Activated naive CD8-positive, alpha-beta T cell treated with anti-CD3 and anti-CD28 coated beads, Interleukin-2, amount 50 U/mL, for 24 hours (primary cell): ENCODE results near the gene INAVA.
"Not testable (repeated sequence)": the region's sequence is repeated elsewhere in the genome, so short reads cannot be mapped to it uniquely, and the experiment has no call there.

Experiments
- ATAC-seq: fragments of 150-1000 bp; cut with Tn5 transposase; one replicate; pipeline ENCODE4 v1.10.0; 2021
- DNase-seq: peaks from one replicate; pipeline ENCODE4 v3.0.0; 2021
- H3K27ac Mint-ChIP-seq: one replicate; pipeline ENCODE4 v1.8.0; 2021; ENCODE audit warnings: mild to moderate bottlenecking, mixed read lengths
- H3K27me3 Mint-ChIP-seq: one replicate; pipeline ENCODE4 v1.8.0; 2021; ENCODE audit warnings: mixed read lengths
- H3K36me3 Mint-ChIP-seq: one replicate; pipeline ENCODE4 v1.8.0; 2021; ENCODE audit warnings: low read depth, mixed read lengths
- H3K4me1 Mint-ChIP-seq: one replicate; pipeline ENCODE4 v1.8.0; 2021; ENCODE audit warnings: mixed read lengths
- H3K4me3 Mint-ChIP-seq: one replicate; pipeline ENCODE4 v1.8.0; 2021; ENCODE audit warnings: mild to moderate bottlenecking, moderate library complexity, mixed read lengths
- H3K9me3 Mint-ChIP-seq: one replicate; pipeline ENCODE4 v1.8.0; 2021; ENCODE audit warnings: mixed read lengths

Gene INAVA

DNA sequence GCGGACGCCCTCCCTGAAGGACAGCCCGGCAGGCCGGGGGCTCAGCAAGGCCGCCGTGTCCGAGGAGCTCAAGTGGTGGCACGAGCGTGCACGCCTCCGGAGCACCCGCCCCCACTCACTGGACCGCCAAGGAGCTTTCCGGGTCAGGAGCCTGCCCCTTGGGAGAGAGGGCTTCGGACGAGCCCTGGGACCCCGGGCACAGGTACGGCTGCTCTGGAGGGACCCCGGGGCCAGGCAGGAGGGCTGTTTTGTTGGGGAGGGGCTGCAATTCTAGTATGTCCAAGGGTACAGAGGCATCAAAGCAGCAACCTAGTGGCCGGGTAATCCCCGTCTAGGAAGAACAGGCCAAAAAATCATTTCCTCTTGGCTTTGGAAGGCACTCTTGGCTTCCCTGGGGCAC lies 17.2 kb downstream of the INAVA start:
- H3K4me3 Mint-ChIP-seq, H3K36me3 Mint-ChIP-seq, DNase-seq, H3K9me3 Mint-ChIP-seq, ATAC-seq, H3K27ac Mint-ChIP-seq, H3K4me1 Mint-ChIP-seq: not testable (repeated sequence)
- peaks cover 15% of the 10 kb centered on the region for H3K27me3 Mint-ChIP-seq

DNA sequence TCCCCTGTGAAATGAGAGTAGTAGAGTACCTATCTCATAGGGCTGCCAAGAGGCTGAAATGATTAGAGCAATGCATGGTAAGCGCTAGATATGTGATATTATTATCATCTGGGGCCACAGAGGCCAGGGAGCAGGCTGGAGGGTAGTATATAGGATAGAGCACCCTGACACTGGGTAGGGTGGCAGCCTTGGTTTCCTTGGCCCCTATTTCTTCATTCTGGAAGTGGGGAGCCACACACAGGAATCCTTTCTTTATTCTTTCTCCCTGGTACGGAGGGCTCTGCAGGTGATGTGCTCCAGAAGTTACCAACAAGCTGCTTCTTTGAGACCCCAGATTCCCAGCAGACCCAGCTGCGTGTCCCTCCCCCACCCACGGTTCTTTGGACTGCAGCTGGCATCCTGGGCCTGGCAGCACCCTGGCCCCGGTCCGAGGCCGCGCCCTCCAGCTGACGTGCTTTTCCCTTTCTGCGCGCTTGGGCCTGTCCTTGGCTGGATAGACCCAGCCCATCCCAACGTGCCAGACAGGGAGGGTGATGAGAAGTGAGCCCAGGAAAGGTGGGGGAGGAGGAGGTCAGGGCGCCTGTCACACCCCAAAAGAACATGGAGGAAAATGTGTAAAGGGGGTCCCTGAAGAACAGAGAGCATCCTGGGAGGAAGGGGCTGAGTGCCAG lies 18.2 kb downstream of the INAVA start:
- no peaks in the 10 kb centered on the region for H3K9me3 Mint-ChIP-seq
- H3K36me3 Mint-ChIP-seq, result no peaks in the 10 kb centered on the region
- ATAC-seq (no peak), DNase-seq (no peak)
- H3K4me1 Mint-ChIP-seq, result no peaks in the 10 kb centered on the region
- no peak overlapping the region for H3K27ac Mint-ChIP-seq
- no peak overlapping the region for H3K4me3 Mint-ChIP-seq
- peaks cover 10% of the 10 kb centered on the region for H3K27me3 Mint-ChIP-seq

DNA sequence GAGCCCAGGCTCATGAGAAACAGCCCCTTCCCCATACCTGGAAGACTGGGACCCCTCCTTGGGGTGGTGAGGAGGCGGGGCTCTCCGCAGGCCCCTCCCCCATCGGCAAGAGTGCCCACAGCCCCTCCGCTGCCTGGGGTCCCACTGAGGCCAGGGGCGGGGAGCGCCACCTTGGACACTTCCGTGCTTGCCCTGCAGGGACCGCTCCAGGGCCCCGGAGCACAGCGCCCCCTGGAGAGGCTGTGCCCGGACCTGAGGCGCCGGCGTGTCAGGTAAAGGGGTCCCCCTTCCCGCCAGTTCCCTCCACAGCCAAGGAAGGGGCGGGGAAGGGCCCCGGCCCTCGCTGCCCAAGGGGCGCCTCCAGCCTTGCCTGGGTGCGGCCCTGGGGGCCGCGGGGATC lies 21.5 kb downstream of the INAVA start:
- Mint-ChIP-seq H3K4me3 (no peak overlapping the region), H3K27ac (no peak overlapping the region), H3K36me3 (no peaks in the 10 kb centered on the region), H3K9me3 (no peaks in the 10 kb centered on the region), H3K27me3 (peaks cover 5% of the 10 kb centered on the region), H3K4me1 (no peaks in the 10 kb centered on the region)
- no peak for ATAC-seq
- DNase-seq, result no peak

DNA sequence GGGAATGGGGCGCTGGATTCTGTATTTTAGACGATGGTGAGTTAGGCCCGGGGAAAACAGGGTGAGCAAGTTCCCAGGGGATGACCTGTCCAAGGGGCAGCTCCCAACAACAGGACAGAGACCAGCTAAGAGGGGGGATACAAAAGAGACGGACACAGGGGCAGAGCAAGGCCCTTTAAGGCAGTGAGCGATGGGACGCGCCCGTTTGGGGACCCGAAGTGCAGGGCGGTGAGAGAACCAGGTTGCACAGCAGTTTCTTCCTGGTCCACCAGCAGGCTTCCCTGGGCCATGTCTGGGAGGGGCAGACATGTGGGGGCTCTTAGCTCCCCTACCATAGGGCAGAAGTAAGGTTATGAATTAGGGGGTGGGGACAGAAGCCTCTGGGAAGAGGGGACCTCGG lies 22.0 kb downstream of the INAVA start:
- ATAC-seq (no peak), DNase-seq (no peak)
- no peak overlapping the region for H3K27ac Mint-ChIP-seq
- H3K36me3 Mint-ChIP-seq, result no peaks in the 10 kb centered on the region
- no peaks in the 10 kb centered on the region for H3K9me3 Mint-ChIP-seq
- no peaks in the 10 kb centered on the region for H3K4me1 Mint-ChIP-seq
- H3K4me3 Mint-ChIP-seq, result no peak overlapping the region
- H3K27me3 Mint-ChIP-seq, result peaks cover 7% of the 10 kb centered on the region

DNA sequence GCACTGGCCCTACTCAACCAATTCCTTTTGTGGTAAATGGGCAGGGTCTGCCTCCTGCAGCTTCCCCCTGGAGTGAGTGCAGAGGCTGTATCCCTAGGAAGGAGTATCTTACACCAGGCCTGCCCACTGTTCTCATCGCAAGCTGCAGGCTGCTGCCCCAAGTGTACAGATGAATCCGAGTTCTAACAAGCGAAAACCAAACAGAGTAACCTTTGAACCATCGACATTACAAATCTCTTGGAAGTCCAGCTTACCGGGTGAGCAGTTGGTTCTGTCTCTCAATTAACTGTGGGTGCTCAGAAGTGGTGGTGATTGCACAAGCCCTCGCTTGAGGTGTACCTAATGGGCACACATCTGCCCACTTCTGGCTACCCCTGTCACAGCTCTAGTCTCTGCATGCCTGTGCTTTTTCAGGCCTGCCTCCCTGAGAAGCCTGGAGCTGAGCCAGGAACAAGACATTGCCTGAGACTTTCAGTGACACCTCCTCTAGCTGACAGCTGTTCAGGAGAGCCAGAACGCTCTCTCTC lies 22.7 kb downstream of the INAVA start:
- ATAC-seq, result no peak
- H3K4me3 Mint-ChIP-seq, result no peak overlapping the region
- H3K9me3 Mint-ChIP-seq, result no peaks in the 10 kb centered on the region
- DNase-seq, result no peak
- H3K27me3 Mint-ChIP-seq, result peaks cover 9% of the 10 kb centered on the region
- no peaks in the 10 kb centered on the region for H3K4me1 Mint-ChIP-seq
- H3K36me3 Mint-ChIP-seq, result no peaks in the 10 kb centered on the region
- H3K27ac Mint-ChIP-seq, result no peak overlapping the region

DNA sequence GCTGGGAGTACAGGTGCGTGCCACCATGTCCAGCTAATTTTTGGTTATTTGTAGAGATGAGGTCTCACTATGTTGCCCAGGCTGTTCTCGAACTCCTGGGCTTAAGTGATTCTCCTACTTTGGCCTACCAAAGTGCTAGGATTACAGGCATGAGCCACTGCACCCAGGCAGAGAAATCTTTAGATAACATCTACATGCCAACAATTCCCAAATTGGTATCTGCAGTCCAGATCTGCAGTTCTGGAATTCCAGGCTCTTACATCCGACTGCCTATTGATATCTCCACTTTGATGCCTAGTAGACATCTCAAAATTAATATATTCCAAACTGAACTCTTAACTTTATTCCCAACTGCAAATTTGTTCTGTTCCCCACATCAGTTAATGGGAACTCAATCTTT lies 23.3 kb downstream of the INAVA start:
- H3K36me3 Mint-ChIP-seq, result no peaks in the 10 kb centered on the region
- no peaks in the 10 kb centered on the region for H3K9me3 Mint-ChIP-seq
- DNase-seq, result no peak
- no peak overlapping the region for H3K4me3 Mint-ChIP-seq
- no peak for ATAC-seq
- H3K27me3 Mint-ChIP-seq, result peaks cover 9% of the 10 kb centered on the region
- H3K4me1 Mint-ChIP-seq, result no peaks in the 10 kb centered on the region
- no peak overlapping the region for H3K27ac Mint-ChIP-seq

DNA sequence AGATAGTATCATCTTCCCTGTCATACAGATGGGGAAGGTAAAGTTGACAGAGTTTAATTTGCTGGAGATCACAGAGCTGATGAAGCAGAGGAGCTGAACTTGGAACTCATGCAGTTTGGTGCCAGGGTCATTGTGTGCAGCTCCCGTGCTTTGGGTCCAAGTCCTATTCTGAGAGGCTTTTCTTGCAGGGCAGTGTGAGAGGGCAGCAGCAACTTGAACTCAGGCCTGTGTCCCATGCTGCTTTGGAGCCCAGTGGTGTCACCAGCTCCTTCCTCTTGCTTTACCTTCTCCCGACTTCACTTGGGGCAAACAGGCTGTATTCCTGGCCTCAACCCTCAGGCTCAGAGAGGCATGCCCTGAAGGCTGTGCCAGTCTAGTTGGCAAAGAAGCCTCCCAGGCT lies 24.7 kb downstream of the INAVA start:
- no peak overlapping the region for H3K4me3 Mint-ChIP-seq
- no peak for ATAC-seq
- no peaks in the 10 kb centered on the region for H3K4me1 Mint-ChIP-seq
- no peaks in the 10 kb centered on the region for H3K9me3 Mint-ChIP-seq
- H3K27me3 Mint-ChIP-seq, result peaks cover 12% of the 10 kb centered on the region
- no peak overlapping the region for H3K27ac Mint-ChIP-seq
- no peaks in the 10 kb centered on the region for H3K36me3 Mint-ChIP-seq
- no peak for DNase-seq

DNA sequence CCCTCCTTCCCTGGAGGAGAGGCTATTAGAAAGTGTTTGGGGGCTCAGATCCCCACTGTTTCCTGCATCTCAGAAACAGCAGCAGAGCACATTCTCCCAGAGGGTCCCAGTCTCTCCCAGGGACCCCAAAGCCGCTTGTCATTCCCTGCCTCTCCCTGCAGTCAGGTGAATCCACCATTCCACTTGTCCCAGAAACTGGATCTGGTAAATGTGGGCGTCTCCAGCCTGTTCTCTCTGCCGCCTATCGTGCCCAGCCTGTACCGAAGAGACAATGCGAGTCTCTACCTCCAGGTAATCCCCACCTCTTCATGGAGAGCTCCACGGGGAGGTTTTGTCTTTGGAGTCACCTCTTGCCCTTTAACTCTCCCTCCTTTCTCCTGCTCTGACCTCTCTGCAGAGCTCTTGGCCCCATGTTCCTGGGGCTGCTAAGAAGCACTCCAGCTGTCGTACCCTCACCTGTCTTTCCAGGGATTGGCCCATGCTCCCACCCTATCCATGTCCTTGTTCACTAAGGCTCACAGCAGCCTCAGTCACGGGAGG lies 26.9 kb downstream of the INAVA start:
- DNase-seq, result no peak
- H3K36me3 Mint-ChIP-seq, result no peaks in the 10 kb centered on the region

DNA sequence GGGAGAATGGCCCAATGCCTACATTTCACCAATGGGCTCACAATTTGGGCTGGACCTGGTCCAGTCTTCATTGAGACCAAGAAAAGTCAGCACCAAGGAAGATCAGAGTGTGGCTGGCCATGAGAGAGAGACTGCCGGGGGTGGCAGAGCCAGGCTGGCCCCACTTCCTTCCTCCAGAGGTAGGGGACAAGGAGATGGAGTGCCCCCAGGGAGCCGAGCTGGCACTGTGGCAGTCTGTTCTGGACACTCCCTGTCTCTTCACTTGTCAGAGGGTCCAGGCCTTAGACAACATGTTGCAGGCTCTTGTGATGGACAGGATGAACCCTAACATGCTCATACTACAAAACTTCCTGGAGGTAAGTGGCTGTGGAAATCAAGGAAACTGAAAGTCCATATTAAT lies 27.7 kb downstream of the INAVA start:
- H3K27me3 Mint-ChIP-seq, result peaks cover 12% of the 10 kb centered on the region
- H3K9me3 Mint-ChIP-seq, result no peaks in the 10 kb centered on the region
- H3K27ac Mint-ChIP-seq, result no peak overlapping the region
- peaks cover 12% of the 10 kb centered on the region for H3K4me1 Mint-ChIP-seq
- no peak for ATAC-seq
- H3K36me3 Mint-ChIP-seq, result no peaks in the 10 kb centered on the region
- no peak overlapping the region for H3K4me3 Mint-ChIP-seq
- DNase-seq, result no peak

More for the DNA sequence above, 26.9 kb downstream of the INAVA start:
- peaks cover 12% of the 10 kb centered on the region for H3K4me1 Mint-ChIP-seq
- H3K4me3 Mint-ChIP-seq, result no peak overlapping the region
- peaks cover 12% of the 10 kb centered on the region for H3K27me3 Mint-ChIP-seq
- no peaks in the 10 kb centered on the region for H3K9me3 Mint-ChIP-seq
- ATAC-seq, result no peak
- H3K27ac Mint-ChIP-seq, result no peak overlapping the region

DNA sequence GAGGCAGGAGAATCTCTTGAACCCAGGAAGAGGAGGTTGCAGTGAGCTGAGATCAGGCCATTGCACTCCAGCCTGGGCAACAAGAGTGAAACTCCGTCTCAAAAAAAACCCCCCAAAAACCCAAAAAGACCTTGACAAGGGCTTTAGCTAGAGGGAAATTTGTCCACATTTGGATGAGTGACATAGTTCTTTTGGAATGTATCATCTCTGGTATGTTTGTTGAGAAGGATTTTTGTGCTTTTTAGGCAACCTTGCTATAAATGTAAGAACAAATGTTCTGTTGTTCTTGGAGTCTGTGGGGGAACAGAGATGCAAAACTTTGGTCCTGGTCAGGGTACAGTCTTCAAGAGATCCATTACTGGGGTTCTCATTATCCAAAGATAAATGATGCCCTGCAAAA lies 28.9 kb downstream of the INAVA start:
- ATAC-seq (no peak), DNase-seq (no peak)
- Mint-ChIP-seq H3K36me3 (no peaks in the 10 kb centered on the region), H3K4me1 (peaks cover 12% of the 10 kb centered on the region), H3K27me3 (peaks cover 10% of the 10 kb centered on the region), H3K9me3 (no peaks in the 10 kb centered on the region), H3K27ac (no peak overlapping the region), H3K4me3 (no peak overlapping the region)

DNA sequence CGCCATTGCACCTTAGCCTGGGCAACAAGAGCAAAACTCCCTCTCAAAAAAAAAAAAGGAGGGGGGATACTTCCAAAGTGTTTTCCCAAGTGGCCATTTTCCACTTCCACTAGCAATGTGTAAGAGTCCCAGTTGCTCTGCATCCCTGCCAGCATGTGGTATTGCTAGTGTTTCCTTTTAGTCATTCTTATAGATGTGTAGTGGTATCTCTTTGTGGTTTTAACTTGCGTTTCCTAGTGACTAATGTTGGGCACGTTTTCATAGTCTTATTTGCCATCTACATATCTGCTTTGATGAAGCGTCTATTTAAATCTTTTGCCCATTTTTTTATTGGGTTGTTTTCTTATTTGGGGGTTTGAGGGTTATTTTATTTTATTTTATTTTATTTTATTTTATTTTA lies 31.1 kb downstream of the INAVA start:
- Mint-ChIP-seq H3K27ac (no peak overlapping the region), H3K36me3 (no peaks in the 10 kb centered on the region), H3K4me1 (peaks cover 12% of the 10 kb centered on the region), H3K9me3 (no peaks in the 10 kb centered on the region), H3K27me3 (peaks cover 10% of the 10 kb centered on the region), H3K4me3 (no peak overlapping the region)
- ATAC-seq, result peak; percentile 95
- DNase-seq, result no peak

DNA sequence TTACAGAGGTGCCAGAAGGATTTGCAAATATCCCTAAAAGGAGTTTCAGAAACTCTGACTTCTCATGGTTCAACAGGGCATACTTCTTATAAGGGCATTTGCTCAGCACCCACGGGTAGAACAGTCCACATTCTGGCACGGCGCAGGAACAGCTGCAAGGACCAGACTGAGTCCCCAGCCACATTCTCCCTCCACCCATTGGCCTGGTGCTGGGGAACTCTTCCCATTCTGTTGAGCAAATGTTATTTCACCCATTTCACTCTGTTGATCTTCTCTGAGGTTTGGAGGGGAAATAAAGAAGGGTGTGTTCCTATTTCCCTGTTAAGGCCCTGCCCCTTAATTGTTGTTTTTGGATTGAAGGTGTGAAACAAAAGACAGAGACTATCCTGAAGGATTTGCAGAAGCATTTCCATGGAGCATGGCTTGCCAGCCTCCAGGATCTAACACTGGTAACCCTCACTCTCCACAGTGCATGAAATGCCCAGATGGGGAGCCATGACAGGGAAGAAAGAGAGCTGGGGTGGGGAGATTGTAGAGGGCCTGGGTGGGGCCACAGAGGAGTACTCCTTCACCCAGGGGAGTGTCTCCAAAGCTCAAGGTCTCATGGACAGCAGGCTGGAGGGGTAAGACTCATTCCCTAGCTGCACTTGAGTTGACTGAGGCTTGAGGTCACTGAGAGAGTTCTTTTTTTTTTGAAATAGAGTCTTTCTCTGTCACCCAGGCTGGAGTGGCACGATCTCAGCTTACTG lies 35.0 kb downstream of the INAVA start:
- ATAC-seq (no peak), DNase-seq (no peak)
- Mint-ChIP-seq H3K9me3 (no peaks in the 10 kb centered on the region), H3K27ac (no peak overlapping the region), H3K27me3 (peaks cover 2% of the 10 kb centered on the region), H3K4me1 (peaks cover 12% of the 10 kb centered on the region), H3K4me3 (no peak overlapping the region), H3K36me3 (no peaks in the 10 kb centered on the region)

DNA sequence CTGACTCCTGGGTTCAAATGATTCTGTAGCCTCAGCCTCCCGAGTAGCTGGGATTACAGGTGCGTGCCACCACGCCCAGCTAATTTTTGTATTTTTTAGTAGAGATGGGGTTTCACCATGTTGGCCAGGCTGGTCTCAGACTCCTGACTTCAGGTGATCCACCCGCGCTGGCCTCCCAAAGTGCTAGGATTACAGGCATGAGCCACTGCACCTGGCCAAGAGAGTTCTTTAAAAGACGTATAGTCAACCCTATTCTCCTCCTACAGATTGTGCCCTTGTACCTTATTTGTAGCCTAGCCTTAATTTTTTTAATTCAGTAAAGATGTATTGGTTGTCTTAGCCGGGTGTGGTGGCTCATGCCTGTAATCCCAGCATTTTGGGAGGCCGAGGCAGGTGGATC lies 35.6 kb downstream of the INAVA start:
- H3K27me3 Mint-ChIP-seq, H3K36me3 Mint-ChIP-seq, H3K9me3 Mint-ChIP-seq, ATAC-seq, H3K4me1 Mint-ChIP-seq, H3K27ac Mint-ChIP-seq, H3K4me3 Mint-ChIP-seq, DNase-seq: not testable (repeated sequence)

DNA sequence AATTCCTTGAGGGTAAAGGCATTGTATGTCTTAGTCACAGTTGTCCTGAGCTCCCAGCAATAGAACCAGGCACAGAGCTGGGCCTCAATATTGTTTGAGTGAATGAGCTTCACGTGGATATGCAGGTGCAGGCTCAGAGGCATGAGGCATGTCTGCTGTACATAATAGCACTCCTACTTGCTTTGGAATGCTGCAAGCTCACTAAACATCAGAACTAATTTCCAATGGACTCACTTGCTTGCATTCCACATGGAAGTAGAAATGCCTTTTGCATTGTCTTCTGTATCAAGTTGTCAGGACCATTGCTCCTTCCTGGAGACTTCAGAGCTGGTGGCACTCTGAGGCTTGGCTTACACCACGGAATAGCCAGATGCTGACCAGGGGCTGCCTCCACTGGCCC lies 37.1 kb downstream of the INAVA start:
- DNase-seq, result no peak
- no peak overlapping the region for H3K27ac Mint-ChIP-seq
- no peaks in the 10 kb centered on the region for H3K36me3 Mint-ChIP-seq
- peaks cover 2% of the 10 kb centered on the region for H3K27me3 Mint-ChIP-seq
- no peak overlapping the region for H3K4me3 Mint-ChIP-seq
- no peaks in the 10 kb centered on the region for H3K9me3 Mint-ChIP-seq
- no peaks in the 10 kb centered on the region for H3K4me1 Mint-ChIP-seq
- ATAC-seq, result no peak

DNA sequence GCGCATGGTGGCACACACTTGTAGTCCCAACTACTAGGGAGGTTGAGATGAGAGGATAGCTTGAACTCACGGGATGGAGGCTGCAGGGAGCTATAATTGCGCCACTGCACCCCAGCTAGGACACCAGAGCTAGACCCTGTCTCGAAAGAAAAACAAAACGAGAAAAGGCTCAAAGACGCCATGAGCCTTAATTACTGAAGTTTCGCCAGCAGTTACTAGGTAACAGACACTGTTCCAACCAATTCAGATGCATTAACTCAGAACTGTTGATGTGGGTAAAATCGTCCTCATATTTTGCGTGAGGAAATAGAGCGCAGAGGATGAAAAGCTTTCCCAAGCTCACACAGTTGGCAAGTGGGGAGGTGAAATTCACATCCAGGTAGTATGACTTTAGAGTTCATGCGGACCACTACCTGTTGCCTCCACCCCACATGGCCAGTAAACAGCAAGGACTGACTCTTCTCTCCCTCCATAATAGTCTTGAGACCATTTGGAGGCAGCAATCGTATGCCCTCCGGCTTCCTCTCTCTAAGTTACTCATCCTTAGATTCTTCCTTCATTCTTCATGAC lies 40.1 kb downstream of the INAVA start:
- Mint-ChIP-seq H3K27ac (no peak overlapping the region), H3K27me3 (peaks cover 2% of the 10 kb centered on the region), H3K36me3 (no peaks in the 10 kb centered on the region), H3K9me3 (no peaks in the 10 kb centered on the region), H3K4me1 (peaks cover 9% of the 10 kb centered on the region), H3K4me3 (no peak overlapping the region)
- no peak for ATAC-seq
- no peak for DNase-seq
